HG03103 (cell line): ENCODE measurements around the gene MRPL2.
"Not testable (repeated sequence)": the region's sequence is repeated elsewhere in the genome, so short reads cannot be mapped to it uniquely, and the experiment has no call there.

Experiments used
- ATAC-seq: cut with Tn5 transposase; IDR thresholded peaks from one replicate; pipeline ENCODE4 v1.9.1; 2021; ENCODE audit warnings: low read depth; ENCODE audit not compliant: unreplicated experiment

MRPL2 gene

GRCh38 chr6:43082806-43083655 lies 23.8 kb upstream of the MRPL2 start:
- ATAC-seq: no peak

- not testable (repeated sequence) for ATAC-seq
Observed at GRCh38 chr6:43081922-43082321, 22.7 kb upstream of the MRPL2 start.

- no peak for ATAC-seq
Observed at GRCh38 chr6:43081043-43081442, 21.8 kb upstream of the MRPL2 start.

GRCh38 chr6:43078691-43079090 lies 19.5 kb upstream of the MRPL2 start:
- no peak for ATAC-seq

- ATAC-seq: no peak
Observed at GRCh38 chr6:43077981-43078511, 18.8 kb upstream of the MRPL2 start.

- no peak for ATAC-seq
Observed at GRCh38 chr6:43077333-43077809, 18.1 kb upstream of the MRPL2 start.

- ATAC-seq: no peak
Observed at GRCh38 chr6:43076464-43077332, 17.5 kb upstream of the MRPL2 start.

GRCh38 chr6:43075670-43076463 lies 16.6 kb upstream of the MRPL2 start, which contains the start of gene PTK7:
TSS of gene PTK7 (plus strand) at chr6:43076314. CDS start at chr6:43076489, 175 bp downstream.
- no peak for ATAC-seq

GRCh38 chr6:43074847-43075669 lies 15.8 kb upstream of the MRPL2 start:
- no peak for ATAC-seq

- ATAC-seq: no peak
Observed at GRCh38 chr6:43070028-43070632, 10.9 kb upstream of the MRPL2 start.

GRCh38 chr6:43062818-43063217 lies 3.6 kb upstream of the MRPL2 start:
- no peak for ATAC-seq

GRCh38 chr6:43061861-43062260 lies 2.6 kb upstream of the MRPL2 start:
- ATAC-seq: no peak

GRCh38 chr6:43060755-43061633 lies 1.8 kb upstream of the MRPL2 start:
- no peak for ATAC-seq

- no peak for ATAC-seq
Observed at GRCh38 chr6:43060034-43060754, 960 bp upstream of the MRPL2 start.

GRCh38 chr6:43058531-43058930 lies 703 bp downstream of the MRPL2 start:
- ATAC-seq: no peak

GRCh38 chr6:43055966-43056365 lies 3.3 kb downstream of the MRPL2 start:
- ATAC-seq: no peak

GRCh38 chr6:43054206-43054943 lies 4.9 kb downstream of the MRPL2 start:
- no peak for ATAC-seq
